Fibroblast of lung (primary cell): Measurements from ENCODE around the gene VEGFA.

Experiments used
- EZH2 ChIP-seq: IDR thresholded peaks from 2 replicates; pipeline ENCODE4 v1.5.1; 2012; ENCODE audit warnings: low read length, control low read depth, mild to moderate bottlenecking; ENCODE audit errors: missing control alignments
- TF ChIP-seq, protein P1 (sequence below), 2 donors: IDR thresholded peaks in 1 of 2; conservative IDR thresholded peaks in 1 of 2; 1 replicate in 1 of 2; 2 replicates in 1 of 2; pipeline ENCODE4 v1.5.1; 2011 to 2012; ENCODE audit warnings: low read length in 2 of 2, control low read depth in 1 of 2, inconsistent platforms in 1 of 2, low read depth in 1 of 2, mild to moderate bottlenecking in 1 of 2

DNA sequence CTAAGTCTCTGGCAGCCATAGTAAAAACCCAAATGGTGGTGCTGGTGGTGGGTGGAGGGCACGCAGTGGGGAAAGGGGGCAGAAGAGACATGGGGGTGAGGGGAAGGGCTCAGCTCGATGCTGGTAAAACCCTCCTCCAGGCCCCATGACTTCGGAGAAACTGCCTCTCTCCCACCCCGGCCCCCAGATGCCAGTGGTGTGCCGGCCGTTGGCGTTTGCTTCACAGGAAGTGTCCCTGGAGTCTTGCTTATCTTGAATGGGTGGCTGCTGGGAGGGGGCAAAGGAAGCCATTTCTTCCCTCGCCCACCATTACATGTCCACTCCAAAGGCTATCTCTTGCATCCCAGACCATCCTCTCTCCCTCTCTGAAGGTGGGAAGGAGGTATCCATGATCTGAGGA lies 25.4 kb downstream of the VEGFA start:
- TF ChIP-seq, protein P1, sequence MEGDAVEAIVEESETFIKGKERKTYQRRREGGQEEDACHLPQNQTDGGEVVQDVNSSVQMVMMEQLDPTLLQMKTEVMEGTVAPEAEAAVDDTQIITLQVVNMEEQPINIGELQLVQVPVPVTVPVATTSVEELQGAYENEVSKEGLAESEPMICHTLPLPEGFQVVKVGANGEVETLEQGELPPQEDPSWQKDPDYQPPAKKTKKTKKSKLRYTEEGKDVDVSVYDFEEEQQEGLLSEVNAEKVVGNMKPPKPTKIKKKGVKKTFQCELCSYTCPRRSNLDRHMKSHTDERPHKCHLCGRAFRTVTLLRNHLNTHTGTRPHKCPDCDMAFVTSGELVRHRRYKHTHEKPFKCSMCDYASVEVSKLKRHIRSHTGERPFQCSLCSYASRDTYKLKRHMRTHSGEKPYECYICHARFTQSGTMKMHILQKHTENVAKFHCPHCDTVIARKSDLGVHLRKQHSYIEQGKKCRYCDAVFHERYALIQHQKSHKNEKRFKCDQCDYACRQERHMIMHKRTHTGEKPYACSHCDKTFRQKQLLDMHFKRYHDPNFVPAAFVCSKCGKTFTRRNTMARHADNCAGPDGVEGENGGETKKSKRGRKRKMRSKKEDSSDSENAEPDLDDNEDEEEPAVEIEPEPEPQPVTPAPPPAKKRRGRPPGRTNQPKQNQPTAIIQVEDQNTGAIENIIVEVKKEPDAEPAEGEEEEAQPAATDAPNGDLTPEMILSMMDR (conservative IDR thresholded peaks at IDR 0.05 in 1 of 2, IDR thresholded peaks at IDR 0.05 in 1 of 2; ENCODE audit: low read depth in 1 of 2, low read length in 2 of 2) = no peak
- no peak for TF ChIP-seq EZH2
